ENCODE data around the gene C1QTNF12. TPM values are rescaled to one million over a fixed set of nuclear protein-coding genes. Genes with fewer than 3 reads are reported as not detected.

Gene C1QTNF12
- total RNA-seq, 4 donors from 2014 or later, result 0.33 to 0.52 TPM; not detected in 2

GRCh38 chr1:1285102-1285571 lies 38.6 kb upstream of the C1QTNF12 start:
- intact Hi-C loops (cut with DNase I), result no loop called here
- no peaks in the 10 kb centered on the region for H3K9me3 ChIP-seq
- H3K4me3 ChIP-seq, result no peak overlapping the region
- no peak overlapping the region for H3K27ac ChIP-seq (replicated peaks in 1 of 4)
- peaks cover 0 to 38% (median 1%) of the 10 kb centered on the region in 4 donors for H3K27me3 ChIP-seq
- 90% methylated on average over 5 of the region's 22 CpGs for WGBS
- H3K36me3 ChIP-seq, result no peaks in the 10 kb centered on the region
- peaks cover 0 to 6% (median 0%) of the 10 kb centered on the region in 4 donors for H3K4me1 ChIP-seq
- no peak for TF ChIP-seq EP300 (IDR thresholded peaks at IDR 0.05)
- TF ChIP-seq CTCF (IDR thresholded peaks at IDR 0.05), result no peak
- no peak for TF ChIP-seq POLR2AphosphoS5 (IDR thresholded peaks at IDR 0.05)
- no peak for TF ChIP-seq POLR2A (IDR thresholded peaks at IDR 0.05; ENCODE audit: low read depth)
- no peak for DNase-seq (ENCODE audit: extremely low spot score)

- Histone ChIP-seq H3K36me3 (no peaks in the 10 kb centered on the region), H3K27ac (replicated peaks in 1 of 4) (no peak overlapping the region), H3K27me3 (peaks cover 0 to 38% (median 1%) of the 10 kb centered on the region in 4 donors), H3K4me3 (no peak overlapping the region), H3K4me1 (peaks cover 0 to 6% (median 0%) of the 10 kb centered on the region in 4 donors), H3K9me3 (no peaks in the 10 kb centered on the region)
- TF ChIP-seq CTCF (IDR thresholded peaks at IDR 0.05) (no peak), POLR2A (IDR thresholded peaks at IDR 0.05; ENCODE audit: low read depth) (no peak), EP300 (IDR thresholded peaks at IDR 0.05) (no peak), POLR2AphosphoS5 (IDR thresholded peaks at IDR 0.05) (no peak)
- intact Hi-C loops (cut with DNase I), result no loop called here
- WGBS, result 80% methylated on average over 25 of the region's 32 CpGs
- DNase-seq (ENCODE audit: extremely low spot score), result no peak
Observed at GRCh38 chr1:1284221-1285101, 37.9 kb upstream of the C1QTNF12 start.

GRCh38 chr1:1283821-1284220 lies 37.3 kb upstream of the C1QTNF12 start:
- intact Hi-C loops (cut with DNase I), result no loop called here

DNA sequence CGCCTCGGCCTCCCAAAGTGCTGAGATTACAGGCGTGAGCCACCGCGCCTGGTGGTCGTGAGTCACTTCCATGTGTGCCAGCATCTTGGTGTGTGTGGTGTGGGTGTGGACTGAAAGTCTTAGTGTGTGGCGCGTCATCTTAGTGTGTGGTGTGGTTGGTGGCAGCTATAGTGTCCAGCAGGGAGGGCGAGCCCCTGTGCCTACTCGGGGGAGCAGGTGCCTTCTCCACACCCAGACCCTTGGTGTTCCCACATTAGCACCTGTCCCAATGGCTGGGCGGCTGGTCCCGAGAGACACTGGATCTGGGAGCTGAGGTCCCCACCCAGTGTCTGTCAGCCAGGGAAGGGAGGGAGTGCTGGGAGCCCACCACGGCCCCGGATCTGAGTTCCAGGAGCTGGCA lies 36.5 kb upstream of the C1QTNF12 start:
- H3K27ac ChIP-seq (replicated peaks in 1 of 4), result no peak overlapping the region
- 78% methylated on average over 14 of the region's 14 CpGs for WGBS
- H3K4me1 ChIP-seq, result peaks cover 0 to 6% (median 0%) of the 10 kb centered on the region in 4 donors
- H3K36me3 ChIP-seq, result no peaks in the 10 kb centered on the region
- H3K9me3 ChIP-seq, result no peaks in the 10 kb centered on the region
- peaks cover 0 to 38% (median 1%) of the 10 kb centered on the region in 4 donors for H3K27me3 ChIP-seq
- intact Hi-C loops (cut with DNase I), result no loop called here
- no peak overlapping the region for H3K4me3 ChIP-seq
- TF ChIP-seq POLR2A (IDR thresholded peaks at IDR 0.05; ENCODE audit: low read depth), result no peak
- TF ChIP-seq EP300 (IDR thresholded peaks at IDR 0.05), result no peak
- no peak for TF ChIP-seq CTCF (IDR thresholded peaks at IDR 0.05)
- no peak for TF ChIP-seq POLR2AphosphoS5 (IDR thresholded peaks at IDR 0.05)
- DNase-seq (ENCODE audit: extremely low spot score), result no peak

More at GRCh38 chr1:1283821-1284220, 37.3 kb upstream of the C1QTNF12 start:
- DNase-seq (ENCODE audit: extremely low spot score), result no peak
- H3K27me3 ChIP-seq, result peaks cover 0 to 38% (median 1%) of the 10 kb centered on the region in 4 donors
- H3K36me3 ChIP-seq, result no peaks in the 10 kb centered on the region
- H3K27ac ChIP-seq (replicated peaks in 1 of 4), result no peak overlapping the region
- TF ChIP-seq POLR2A (IDR thresholded peaks at IDR 0.05; ENCODE audit: low read depth) (no peak), POLR2AphosphoS5 (IDR thresholded peaks at IDR 0.05) (no peak), CTCF (IDR thresholded peaks at IDR 0.05) (no peak), EP300 (IDR thresholded peaks at IDR 0.05) (no peak)
- no peak overlapping the region for H3K4me3 ChIP-seq
- WGBS, result 8% methylated on average over 2 of the region's 9 CpGs
- H3K4me1 ChIP-seq, result peaks cover 0 to 6% (median 0%) of the 10 kb centered on the region in 4 donors
- H3K9me3 ChIP-seq, result no peaks in the 10 kb centered on the region
